OCI-LY7 (cell line): ENCODE measurements around the gene IL6R. TPM values are rescaled to one million over a fixed set of nuclear protein-coding genes. Genes with fewer than 3 reads are reported as not detected.
A peak's percentile ranks its signal among the peaks of the same experiment; 100 is the strongest.

ENCODE experiments used
- BruUV-seq: library from RNA; stranded (reverse); fragments of 400-500 nt; replicated peaks from 2 replicates; lab custom pipeline; 2021; lab: Mats Ljungman, UMichigan
- CTCF ChIA-PET: fragments of 300-600 bp; sonication (Branson Sonifier 250); formaldehyde crosslinking; loops from one replicate; lab custom pipeline; 2022; ENCODE audit warnings: antibody characterized with exemption; ENCODE audit not compliant: unreplicated experiment; lab: Charles Lee
- POLR2A ChIA-PET: fragments of 300-600 bp; sonication (Branson Sonifier 250); formaldehyde crosslinking; loops from one replicate; lab custom pipeline; 2022; ENCODE audit warnings: antibody characterized with exemption; lab: Charles Lee
- DNase-seq: peaks from one replicate; pipeline ENCODE4 v3.0.0-alpha.2; 2015; ENCODE audit warnings: low spot score
- H2AFZ ChIP-seq: fragments of 200-600 bp; sonication (generic), shearing (Covaris generic); 2 replicates; pipeline ENCODE4 v1.6.1; 2014; ENCODE audit warnings: mild to moderate bottlenecking, antibody characterized with exemption, low read length, moderate library complexity
- H3K27ac ChIP-seq: fragments of 200-600 bp; sonication (generic); 2 replicates; pipeline ENCODE4 v1.5.1; 2014; ENCODE audit warnings: mixed run types, low read depth, mild to moderate bottlenecking, moderate library complexity, low read length, inconsistent platforms; ENCODE audit not compliant: poor library complexity, severe bottlenecking
- H3K36me3 ChIP-seq: fragments of 200-600 bp; sonication (generic); 2 replicates; pipeline ENCODE4 v1.6.1; 2014; ENCODE audit warnings: mild to moderate bottlenecking, antibody characterized with exemption, low read length, moderate library complexity, mixed read lengths; ENCODE audit not compliant: insufficient read depth
- H3K4me1 ChIP-seq: fragments of 200-600 bp; sonication (generic); 2 replicates; pipeline ENCODE4 v1.5.1; 2014; ENCODE audit warnings: mild to moderate bottlenecking, low read length; ENCODE audit not compliant: insufficient read depth, poor library complexity, severe bottlenecking
- H3K4me2 ChIP-seq: fragments of 200-600 bp; sonication (generic); 2 replicates; pipeline ENCODE4 v1.6.1; 2014; ENCODE audit warnings: mild to moderate bottlenecking, low read length
- H3K4me3 ChIP-seq: fragments of 200-600 bp; sonication (generic); 2 replicates; pipeline ENCODE4 v1.5.1; 2014; ENCODE audit warnings: mild to moderate bottlenecking, low read depth, low read length; ENCODE audit not compliant: poor library complexity, severe bottlenecking
- H3K79me2 ChIP-seq: fragments of 200-600 bp; sonication (generic); 2 replicates; pipeline ENCODE4 v1.6.1; 2016; ENCODE audit warnings: low read depth, mild to moderate bottlenecking, low read length, moderate library complexity, mixed read lengths; ENCODE audit not compliant: insufficient read depth
- H3K9me2 ChIP-seq: fragments of 200-600 bp; sonication (generic); 2 replicates; pipeline ENCODE4 v1.6.1; 2016; ENCODE audit warnings: mild to moderate bottlenecking, low read length, mixed read lengths; ENCODE audit not compliant: insufficient read depth
- H3K9me3 ChIP-seq: fragments of 200-600 bp; sonication (generic); 2 replicates; pipeline ENCODE4 v1.6.1; 2014; ENCODE audit warnings: mild to moderate bottlenecking, mixed run types, low read length, mixed read lengths
- H4K20me1 ChIP-seq: fragments of 200-600 bp; sonication (generic); 2 replicates; pipeline ENCODE4 v1.6.1; 2014; ENCODE audit warnings: mild to moderate bottlenecking, antibody characterized with exemption, low read length, moderate library complexity, mixed read lengths; ENCODE audit not compliant: insufficient read depth
- CTCF ChIP-seq: fragments of 200-600 bp; sonication (generic); conservative IDR thresholded peaks from 2 replicates; pipeline ENCODE4 v1.5.1; 2014; ENCODE audit warnings: mild to moderate bottlenecking, antibody characterized with exemption, low read length, moderate library complexity, mixed read lengths
- EZH2phosphoT487 ChIP-seq: fragments of 200-600 bp; sonication (generic); IDR thresholded peaks from 2 replicates; pipeline ENCODE4 v1.6.1; 2018; ENCODE audit warnings: low read depth, borderline replicate concordance, mild to moderate bottlenecking, mixed run types, antibody characterized with exemption, low read length, moderate library complexity, mixed read lengths
- intact Hi-C: fragments of 100-400 bp; cut with micrococcal nuclease; formaldehyde crosslinking; loops from one replicate; pipeline ENCODE4 v1.10.0; 2022; ENCODE audit not compliant: unreplicated experiment
- total RNA-seq, 2 experiments: library from RNA; depleted of rRNA in 1 of 2; stranded (reverse); fragments of >200 nt in 1 of 2; shearing (Covaris generic) in 1 of 2; gene quantifications; 2 replicates each; pipeline ENCODE4 v1.2.3, GENCODE V29; 2014 to 2022

The IL6R gene
- total RNA-seq, 2 experiments from 2014 or later: not detected

GRCh38 chr1:154478013-154478412 is 72.9 kb downstream of the IL6R start:
- Histone ChIP-seq H3K27ac (peak overlapping the region; percentile 44), H3K79me2 (no peaks in the 10 kb centered on the region), H3K4me2 (peak overlapping the region; percentile 38; the same call in 1 of the 2 replicates), H2AFZ (peak overlapping the region; percentile 96), H3K9me2 (no peaks in the 10 kb centered on the region), H3K4me1 (peaks cover 27% of the 10 kb centered on the region), H4K20me1 (no peaks in the 10 kb centered on the region), H3K36me3 (no peaks in the 10 kb centered on the region), H3K9me3 (no peaks in the 10 kb centered on the region), H3K4me3 (no peak overlapping the region)
- intact Hi-C loops: loop anchor here (1.0 to 10.0 kb wide), 3 partner anchors 71 to 293 kb away; no protein-coding TSS in a partner anchor
- TF ChIP-seq CTCF (no peak), EZH2phosphoT487 (no peak)
- ChIA-PET CTCF (interaction anchor here (0.7 kb wide), 1 partner anchor 75 kb away, joined by 3 read pairs; no protein-coding TSS in a partner anchor), POLR2A (no interaction called here)
- no TSS peak for BruUV-seq
- no peak for DNase-seq

- H3K79me2 ChIP-seq: no peaks in the 10 kb centered on the region
- H3K9me3 ChIP-seq: no peaks in the 10 kb centered on the region
- ChIA-PET CTCF (interaction anchor here (0.5 to 1.2 kb wide), 3 partner anchors 68 to 392 kb away, joined by 3 to 17 read pairs (median 3); partner anchors contain the start of gene KCNN3), POLR2A (no interaction called here)
- DNase-seq: peak; percentile 79
- H3K4me2 ChIP-seq: peak overlapping the region; percentile 38
- peak overlapping the region; percentile 3 for H3K4me3 ChIP-seq
- H2AFZ ChIP-seq: peak overlapping the region; percentile 96
- no TSS peak for BruUV-seq
- H3K4me1 ChIP-seq: peaks cover 27% of the 10 kb centered on the region
- peak overlapping the region; percentile 44 for H3K27ac ChIP-seq
- intact Hi-C loops: loop anchor here (1.0 to 10.0 kb wide), 3 partner anchors 71 to 294 kb away; no protein-coding TSS in a partner anchor
- TF ChIP-seq EZH2phosphoT487 (no peak), CTCF (peak; percentile 72)
- H4K20me1 ChIP-seq: no peaks in the 10 kb centered on the region
- no peaks in the 10 kb centered on the region for H3K9me2 ChIP-seq
- no peaks in the 10 kb centered on the region for H3K36me3 ChIP-seq
These were observed 73.5 kb downstream of the IL6R start for GRCh38 chr1:154478639-154479038.
